ENCODE measurements around the gene SAMD4A.

The SAMD4A gene

DNA sequence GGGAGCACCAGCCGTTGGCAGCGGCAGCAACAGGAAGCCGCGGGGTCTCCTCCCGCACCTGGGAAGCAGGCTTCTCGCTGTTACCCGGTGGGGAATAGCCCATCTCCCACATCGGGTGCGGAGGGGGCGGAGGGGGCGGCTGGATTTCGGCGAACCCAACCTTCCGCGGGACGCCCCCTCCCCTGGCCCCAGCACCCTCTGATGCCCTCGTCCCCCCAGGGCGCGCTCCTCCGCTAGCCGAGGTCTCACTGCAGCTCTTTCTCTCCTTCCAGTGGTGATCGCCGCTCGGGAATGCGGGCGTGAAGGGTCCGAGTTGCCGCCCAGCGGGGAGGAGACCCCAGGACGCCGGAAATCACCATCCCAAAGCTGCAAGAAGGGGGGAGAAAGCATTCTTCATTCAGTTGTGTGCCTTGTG is 303 bp downstream of the SAMD4A start:
- no peak for DNase-seq

DNA sequence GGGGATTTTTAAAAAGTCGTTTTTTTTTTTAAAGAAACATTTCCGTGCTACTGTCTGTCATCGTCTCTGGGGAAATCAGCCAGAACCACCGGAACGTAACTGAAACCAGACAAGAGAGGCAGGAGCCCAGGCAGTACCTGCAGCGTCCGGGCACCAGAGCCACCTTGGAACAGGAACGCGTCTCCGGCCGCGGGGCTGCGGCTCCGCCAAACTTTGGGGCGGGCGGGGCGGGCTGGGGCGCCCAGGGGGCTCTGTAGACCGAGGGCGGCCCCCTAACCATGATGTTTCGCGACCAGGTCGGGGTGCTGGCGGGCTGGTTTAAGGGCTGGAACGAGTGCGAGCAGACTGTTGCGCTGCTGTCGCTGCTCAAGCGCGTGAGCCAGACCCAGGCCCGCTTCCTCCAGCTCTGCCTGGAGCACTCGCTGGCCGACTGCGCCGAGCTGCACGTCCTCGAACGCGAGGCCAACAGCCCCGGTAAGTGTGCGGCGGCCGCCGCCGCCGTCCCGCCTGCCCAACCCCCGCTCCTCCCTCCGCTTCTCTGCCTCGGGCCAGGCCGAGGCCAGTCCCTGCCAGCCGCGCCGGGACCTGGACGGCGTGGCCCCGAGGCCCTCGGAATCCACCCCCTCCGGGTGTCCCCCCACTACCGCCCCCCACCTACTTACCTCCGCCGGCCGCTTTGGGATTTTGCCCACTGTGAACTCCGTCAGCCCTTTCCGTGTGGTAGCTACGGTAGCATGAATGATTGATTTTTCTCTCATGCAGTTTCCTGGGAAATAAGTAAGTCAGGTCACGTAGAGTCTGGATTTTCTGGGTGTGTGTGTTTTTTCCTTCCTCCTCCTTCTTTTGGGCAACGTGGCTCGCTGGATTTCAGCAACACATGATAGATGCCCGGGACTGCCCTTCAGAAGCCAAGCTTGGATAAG is 972 bp downstream of the SAMD4A start:
- DNase-seq = peak; percentile 13

DNA sequence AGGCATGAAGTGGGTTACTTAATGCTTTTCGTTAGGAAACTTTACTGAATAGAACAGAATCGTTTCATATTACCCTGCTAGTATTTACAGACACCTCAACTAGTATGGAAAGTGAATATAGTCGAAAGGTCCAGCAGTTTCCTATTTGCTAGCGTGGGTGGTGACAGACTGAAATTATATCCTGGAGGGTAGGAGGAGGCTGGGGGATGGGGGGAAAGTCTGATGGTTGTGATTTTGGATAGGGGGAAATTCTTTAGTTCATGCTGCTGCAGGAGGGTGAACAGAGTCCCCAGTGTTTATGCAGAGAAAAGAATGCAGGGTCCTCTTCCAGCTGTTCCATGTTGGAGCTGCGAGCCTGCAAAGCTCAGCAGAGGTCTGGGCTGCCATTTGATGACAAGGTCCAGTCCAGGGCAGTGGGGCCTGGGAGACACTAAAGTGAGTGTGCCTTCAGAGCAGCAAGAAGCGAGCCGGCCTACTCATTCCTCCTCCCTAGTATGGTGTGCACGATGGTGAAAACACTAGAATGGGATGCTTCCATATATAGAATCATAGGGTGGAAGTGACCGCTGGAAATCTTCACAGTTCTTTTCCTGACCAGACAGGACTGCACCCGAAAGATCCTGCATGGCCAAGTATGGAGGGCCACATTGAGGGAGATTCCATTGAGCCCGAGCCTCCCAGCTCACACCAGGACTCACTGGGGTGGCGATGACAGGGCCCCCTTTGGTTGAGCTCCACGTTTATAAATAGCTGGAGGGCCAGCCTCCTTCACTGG is 2.1 kb downstream of the SAMD4A start:
- no peak for DNase-seq

DNA sequence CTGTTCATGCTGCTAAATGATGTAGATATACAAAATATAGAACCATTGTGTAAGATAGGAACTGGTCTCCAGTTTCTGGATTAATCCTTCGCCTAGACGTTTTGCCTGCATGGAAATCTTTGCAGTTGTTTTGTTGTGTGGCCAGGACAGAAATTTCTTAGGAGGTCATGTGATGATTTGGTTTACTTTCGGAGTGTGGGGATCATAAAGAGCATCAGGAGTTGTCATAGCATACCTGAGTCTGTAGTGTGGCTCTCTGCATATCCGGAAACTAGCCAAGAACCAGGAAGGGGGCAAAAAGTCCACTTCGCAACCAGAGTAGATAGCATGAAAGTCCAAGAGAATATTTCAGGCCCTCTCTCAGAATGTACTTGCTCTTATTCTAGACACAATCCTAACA is 3.1 kb downstream of the SAMD4A start:
- DNase-seq = no peak

DNA sequence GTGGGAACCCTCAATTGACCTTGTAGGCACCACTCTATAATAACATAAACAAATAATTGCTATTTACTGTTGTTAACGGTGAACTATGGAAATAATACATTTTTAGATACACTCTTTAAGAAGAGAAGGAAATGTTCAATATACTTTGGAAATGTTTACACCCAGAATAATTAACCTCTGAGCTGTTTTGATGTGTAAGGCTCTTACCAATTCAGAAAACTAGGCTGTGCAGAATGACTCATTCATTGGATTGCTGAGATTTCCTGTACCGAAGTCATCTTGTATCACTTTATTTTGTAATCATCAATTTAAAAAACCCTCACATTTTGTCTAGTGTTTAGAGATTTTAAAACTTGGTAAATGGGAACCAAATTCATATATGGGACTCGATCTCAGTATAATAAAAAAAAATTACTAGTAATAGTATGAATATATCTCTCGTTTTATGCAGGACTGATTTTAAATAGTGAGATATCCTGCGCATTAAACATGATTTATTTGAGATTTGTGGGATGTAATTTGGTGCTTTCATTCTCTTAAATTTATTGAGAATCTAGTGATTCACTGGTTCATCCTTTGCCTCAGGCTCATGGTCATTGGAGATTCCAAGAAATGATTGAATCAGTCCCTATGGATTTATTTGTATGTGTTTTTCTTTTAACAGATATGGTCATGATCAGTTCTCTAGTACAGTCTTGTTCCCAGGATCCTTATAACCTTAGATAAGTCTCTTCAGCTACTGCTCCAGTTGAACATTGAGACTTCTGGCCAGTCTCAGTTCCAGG is 3.9 kb downstream of the SAMD4A start:
- no peak for DNase-seq

- DNase-seq = peak; percentile 4
Measured at GRCh38 chr14:54572316-54572715, 5.4 kb downstream of the SAMD4A start.

- DNase-seq = no peak
Measured at GRCh38 chr14:54574528-54574927, 7.6 kb downstream of the SAMD4A start.

DNA sequence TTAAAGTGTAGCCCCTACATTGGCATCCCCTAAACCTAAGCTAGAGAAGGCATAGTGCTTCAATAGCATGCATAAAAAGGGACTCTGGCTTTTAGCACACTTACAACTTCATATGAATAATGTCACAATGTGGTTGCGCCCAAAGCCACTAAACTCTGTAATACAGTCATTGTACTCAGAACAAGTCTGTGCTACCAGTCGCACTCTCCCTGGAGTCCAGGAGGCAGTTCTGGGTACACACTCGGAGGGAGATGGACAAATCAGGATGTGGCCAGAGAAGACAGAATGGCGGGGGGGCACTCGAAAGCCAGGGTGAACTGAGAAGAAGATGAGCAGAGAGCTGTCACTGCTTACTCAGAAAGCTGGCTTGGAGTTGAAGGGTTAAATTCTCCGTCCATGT is 10.6 kb downstream of the SAMD4A start:
- DNase-seq = no peak

GRCh38 chr14:54577977-54578376 is 11.0 kb downstream of the SAMD4A start:
- no peak for DNase-seq

GRCh38 chr14:54579621-54580020 is 12.7 kb downstream of the SAMD4A start:
- DNase-seq = no peak

- no peak for DNase-seq
Measured at GRCh38 chr14:54580933-54581332, 14.0 kb downstream of the SAMD4A start.

DNA sequence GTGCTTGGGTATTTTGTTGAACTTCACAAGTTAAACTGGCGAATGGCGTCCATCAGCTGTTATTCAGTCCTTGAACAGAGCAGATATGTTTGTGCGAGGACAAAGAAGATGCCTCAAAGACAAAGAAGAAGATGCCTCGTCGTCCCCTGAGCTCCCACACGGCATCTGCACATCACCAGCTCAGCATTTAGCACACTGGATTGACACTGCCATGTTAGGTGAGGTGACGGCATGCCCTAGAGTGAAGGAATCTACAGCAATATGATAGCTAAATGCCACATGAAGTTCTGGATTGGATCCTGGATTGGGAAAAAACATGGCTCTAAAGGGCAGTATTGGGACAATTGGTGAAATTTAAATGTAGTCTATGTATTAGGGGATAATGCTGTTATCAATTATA is 15.4 kb downstream of the SAMD4A start:
- no peak for DNase-seq

GRCh38 chr14:54584097-54584496 is 17.2 kb downstream of the SAMD4A start:
- no peak for DNase-seq

DNA sequence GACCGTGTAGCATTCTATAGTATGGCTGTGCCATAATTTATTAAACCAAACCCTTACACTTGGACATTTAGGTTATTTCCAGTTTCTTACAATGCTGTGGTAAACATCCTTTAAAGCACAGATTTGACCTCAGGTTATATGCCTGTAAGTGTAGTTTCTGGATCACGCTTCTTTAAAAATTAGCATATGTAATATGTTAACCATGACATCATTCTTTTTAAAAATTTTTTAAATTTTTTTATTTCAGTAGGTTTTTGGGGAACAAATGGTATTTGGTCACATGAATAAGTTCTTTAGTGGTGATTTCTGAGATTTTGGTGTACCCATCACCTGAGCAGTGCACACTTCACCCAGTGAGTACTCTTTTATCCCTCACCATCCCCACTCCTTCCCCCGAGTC is 18.3 kb downstream of the SAMD4A start:
- no peak for DNase-seq

DNA sequence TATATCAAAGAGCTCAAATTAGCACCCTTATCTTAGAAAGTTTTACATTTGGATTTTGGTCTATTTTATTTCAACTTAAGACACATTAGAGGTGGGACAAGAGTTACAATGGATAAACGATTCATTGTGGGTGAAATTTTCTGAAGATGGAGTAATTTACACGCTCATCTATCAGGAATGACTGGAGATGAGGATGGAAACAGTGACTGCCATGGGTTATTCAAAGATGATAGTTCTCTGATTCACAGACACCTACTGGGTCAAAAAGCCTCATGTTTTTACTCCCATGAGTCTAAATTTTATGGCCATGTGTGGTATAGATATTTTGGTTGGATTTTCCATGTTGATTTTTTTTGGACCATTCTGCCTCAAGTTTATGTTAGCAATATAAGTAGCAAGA is 22.1 kb downstream of the SAMD4A start:
- DNase-seq = no peak

- DNase-seq = no peak
Measured at GRCh38 chr14:54589843-54590242, 22.9 kb downstream of the SAMD4A start.

- no peak for DNase-seq
Measured at GRCh38 chr14:54590481-54590880, 23.6 kb downstream of the SAMD4A start.

GRCh38 chr14:54591461-54591860 is 24.5 kb downstream of the SAMD4A start:
- DNase-seq = no peak

GRCh38 chr14:54591866-54592265 is 24.9 kb downstream of the SAMD4A start:
- DNase-seq = no peak

- no peak for DNase-seq
Measured at GRCh38 chr14:54593860-54594259, 26.9 kb downstream of the SAMD4A start.

- DNase-seq = no peak
Measured at GRCh38 chr14:54594537-54594936, 27.6 kb downstream of the SAMD4A start.

DNA sequence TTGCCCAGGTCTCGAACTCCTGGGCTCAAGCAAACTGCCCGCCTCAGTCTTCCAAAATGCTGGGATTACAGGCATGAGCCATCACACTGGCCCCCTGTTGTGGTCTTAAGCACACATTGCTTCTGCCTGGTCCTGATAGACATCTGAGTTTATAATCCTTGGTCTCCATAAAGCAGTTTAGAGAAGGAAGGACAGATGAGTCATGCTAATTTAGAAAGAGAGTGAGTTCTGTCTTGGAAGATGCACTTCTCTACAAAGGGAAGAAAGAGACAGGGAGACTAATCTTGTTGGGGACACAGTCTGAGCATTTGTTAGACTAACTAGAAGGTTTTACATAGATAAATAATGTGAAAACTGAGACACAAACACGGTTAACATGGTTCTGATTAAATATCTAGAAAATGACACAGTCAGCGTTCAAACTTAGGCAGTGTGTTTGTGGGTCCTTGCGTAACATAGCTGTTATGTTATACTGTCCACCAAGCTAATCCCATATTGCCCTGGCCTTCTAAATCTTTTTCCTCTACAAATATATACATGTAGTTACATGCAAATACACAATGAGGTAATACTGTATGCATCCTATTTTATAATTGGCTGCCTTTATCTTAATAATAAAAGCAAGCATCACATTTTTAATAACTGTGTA is 31.0 kb downstream of the SAMD4A start:
- DNase-seq = no peak
